Naive thymus-derived CD8-positive, alpha-beta T cell (primary cell): ENCODE results near the gene TMCC1. TPM values are rescaled to one million over a fixed set of nuclear protein-coding genes. Genes with fewer than 3 reads are reported as not detected.

ENCODE experiments used
- ATAC-seq, 2 donors: fragments of 150-1000 bp; cut with Tn5 transposase in 1 of 2; sonication (Bioruptor Pico), chemical (Tn5 transposase) in 1 of 2; 1 replicate in 1 of 2; 2 replicates in 1 of 2; pipeline ENCODE4 v1.10.0; 2021; ENCODE audit warnings: mild to moderate bottlenecking in 2 of 2, moderate library complexity in 2 of 2
- POLR2A ChIA-PET: fragments of 350-600 bp; sonication (Branson Sonifier 250); formaldehyde crosslinking; loops from one replicate; lab custom pipeline; 2021; ENCODE audit warnings: antibody characterized with exemption; lab: Charles Lee
- DNase-seq, 10 donors: peaks; one replicate each; pipeline versions ENCODE4 v3.0.0 to v3.0.0-alpha.2; 2020 to 2022
- H3K27ac Mint-ChIP-seq, 10 donors: one replicate each; pipeline ENCODE4 v1.8.0; 2020 to 2022; ENCODE audit warnings: mild to moderate bottlenecking in 10 of 10, mixed read lengths in 10 of 10, moderate library complexity in 4 of 10, inconsistent platforms in 1 of 10
- H3K27me3 Mint-ChIP-seq, 5 donors: one replicate each; pipeline ENCODE4 v1.8.0; 2021 to 2022; ENCODE audit warnings: mixed read lengths in 5 of 5
- H3K36me3 Mint-ChIP-seq, 3 donors: one replicate each; pipeline ENCODE4 v1.8.0; 2020 to 2022; ENCODE audit warnings: mixed read lengths in 3 of 3, mild to moderate bottlenecking in 2 of 3, inconsistent platforms in 1 of 3
- H3K4me1 Mint-ChIP-seq, 4 donors: one replicate each; pipeline ENCODE4 v1.8.0; 2021 to 2022; ENCODE audit warnings: mixed read lengths in 4 of 4
- H3K4me3 Mint-ChIP-seq, 10 donors: one replicate each; pipeline ENCODE4 v1.8.0; 2020 to 2022; ENCODE audit warnings: mild to moderate bottlenecking in 10 of 10, mixed read lengths in 10 of 10, moderate library complexity in 6 of 10, inconsistent platforms in 1 of 10
- H3K9me3 Mint-ChIP-seq, 9 donors: one replicate each; pipeline ENCODE4 v1.8.0; 2020 to 2022; ENCODE audit warnings: mixed read lengths in 9 of 9, mild to moderate bottlenecking in 3 of 9, inconsistent platforms in 1 of 9, moderate library complexity in 1 of 9
- polyA plus RNA-seq, 3 donors: library from polyadenylated mRNA; unstranded; fragments of 300-500 nt; fragmentation: Illumina TruSeq; gene quantifications; one replicate each; pipeline ENCODE4 v1.2.3, GENCODE V29; 2021
- total RNA-seq, 8 experiments: library from RNA in 2 of 8; stranded (reverse) in 2 of 8; gene quantifications; one replicate each; pipeline ENCODE4 v1.2.3 and lab custom pipeline; 2021 to 2026

The TMCC1 gene
- total and polyA plus RNA-seq, 5 experiments from 2014 or later = 4.2 to 34.9 (median 6.3) TPM

- ATAC-seq = peak; percentile 69 to 76
- POLR2A ChIA-PET = interaction anchor here (0.9 to 2.0 kb wide), 2 partner anchors 50 to 267 kb away, joined by 5 to 7 read pairs; partner anchors contain the start of gene TMCC1
Observed at GRCh38 chr3:129626744-129627349, 266.7 kb downstream of the TMCC1 start.

GRCh38 chr3:129625072-129625874, 268.2 kb downstream of the TMCC1 start:
- H3K4me3 Mint-ChIP-seq = peak overlapping the region; percentile 13 to 88 (median 42)
- H3K27ac Mint-ChIP-seq = peak overlapping the region in 3 of 10 donors; percentile 27 to 65 (median 31)
- peaks cover 2 to 23% (median 14%) of the 10 kb centered on the region in 4 donors for H3K4me1 Mint-ChIP-seq
- H3K9me3 Mint-ChIP-seq = no peaks in the 10 kb centered on the region
- H3K36me3 Mint-ChIP-seq = no peaks in the 10 kb centered on the region
- no peak for ATAC-seq
- DNase-seq = no peak
- POLR2A ChIA-PET = no interaction called here
- H3K27me3 Mint-ChIP-seq = no peaks in the 10 kb centered on the region

More at GRCh38 chr3:129626744-129627349, 266.7 kb downstream of the TMCC1 start:
- Mint-ChIP-seq H3K36me3 (no peaks in the 10 kb centered on the region), H3K4me1 (peaks cover 2 to 23% (median 14%) of the 10 kb centered on the region in 4 donors), H3K9me3 (no peaks in the 10 kb centered on the region), H3K27ac (peak overlapping the region; percentile 50 to 93 (median 76)), H3K4me3 (peak overlapping the region; percentile 87 to 92 (median 89)), H3K27me3 (no peaks in the 10 kb centered on the region)
- peak in 8 of 10 donors; percentile 23 to 67 (median 44) for DNase-seq

DNA sequence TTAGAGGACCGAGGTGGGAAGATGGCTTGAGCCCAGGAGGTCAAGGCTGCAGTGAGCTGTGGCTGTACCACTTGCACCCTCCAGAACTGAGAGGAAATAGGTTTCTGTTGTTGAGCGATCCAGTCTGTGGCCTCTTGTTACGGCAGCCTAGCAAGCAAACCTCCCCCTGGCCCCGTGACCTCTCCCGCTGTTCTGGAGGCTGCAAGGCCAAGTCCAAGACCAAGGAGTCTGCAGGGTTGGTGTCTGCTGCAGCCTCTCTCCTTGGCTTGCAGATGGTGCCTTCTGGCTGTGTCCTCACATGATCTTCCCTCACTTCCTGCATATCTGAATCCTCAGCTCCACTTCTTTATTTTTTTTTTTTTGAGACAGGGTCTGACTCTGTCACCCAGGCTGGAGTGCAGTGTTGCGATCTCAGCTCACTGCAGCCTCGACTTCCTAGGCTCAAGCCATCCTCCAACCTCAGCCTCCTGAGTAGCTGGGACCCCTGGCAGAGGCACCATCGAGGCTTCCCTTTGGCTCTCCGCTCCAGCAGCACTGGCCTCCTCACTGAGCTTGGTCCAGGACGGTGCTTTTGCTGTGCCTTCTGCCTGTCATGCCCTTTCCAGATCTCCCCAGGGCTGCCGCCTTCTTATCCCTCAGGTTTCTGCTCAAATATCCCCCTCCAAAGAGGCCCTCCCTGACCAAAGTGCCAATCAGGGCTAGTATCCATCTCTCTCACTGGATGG, 269.0 kb downstream of the TMCC1 start:
- peak in 1 of 10 donors; percentile 43 for DNase-seq
- POLR2A ChIA-PET = no interaction called here
- no peak for ATAC-seq
- Mint-ChIP-seq H3K27me3 (no peaks in the 10 kb centered on the region), H3K4me3 (no peak overlapping the region), H3K4me1 (peaks cover 2 to 25% (median 14%) of the 10 kb centered on the region in 4 donors), H3K27ac (peak overlapping the region in 1 of 10 donors; percentile 31), H3K9me3 (no peaks in the 10 kb centered on the region), H3K36me3 (no peaks in the 10 kb centered on the region)

- no peaks in the 10 kb centered on the region for H3K36me3 Mint-ChIP-seq
- H3K9me3 Mint-ChIP-seq = no peaks in the 10 kb centered on the region
- POLR2A ChIA-PET = no interaction called here
- H3K27ac Mint-ChIP-seq = peak overlapping the region in 1 of 10 donors; percentile 55
- peaks cover 4 to 29% (median 17%) of the 10 kb centered on the region in 4 donors for H3K4me1 Mint-ChIP-seq
- DNase-seq = peak in 1 of 10 donors; percentile 51
- ATAC-seq = no peak
- peaks cover under 1 to 6% (median 2%) of the 10 kb centered on the region in 5 donors for H3K27me3 Mint-ChIP-seq
- no peak overlapping the region for H3K4me3 Mint-ChIP-seq
Observed at GRCh38 chr3:129623447-129624118, 269.9 kb downstream of the TMCC1 start.

- ATAC-seq = no peak
- peaks cover 7 to 31% (median 18%) of the 10 kb centered on the region in 4 donors for H3K4me1 Mint-ChIP-seq
- no peaks in the 10 kb centered on the region for H3K9me3 Mint-ChIP-seq
- no peak overlapping the region for H3K4me3 Mint-ChIP-seq
- H3K27me3 Mint-ChIP-seq = peaks cover 2 to 13% (median 7%) of the 10 kb centered on the region in 5 donors
- POLR2A ChIA-PET = interaction anchor here (0.5 kb wide), 1 partner anchor 212 kb away, joined by 3 read pairs; no protein-coding TSS in a partner anchor
- H3K36me3 Mint-ChIP-seq = no peaks in the 10 kb centered on the region
- peak in 1 of 10 donors; percentile 31 for DNase-seq
- no peak overlapping the region for H3K27ac Mint-ChIP-seq
Observed at GRCh38 chr3:129622933-129623332, 270.6 kb downstream of the TMCC1 start.

DNA sequence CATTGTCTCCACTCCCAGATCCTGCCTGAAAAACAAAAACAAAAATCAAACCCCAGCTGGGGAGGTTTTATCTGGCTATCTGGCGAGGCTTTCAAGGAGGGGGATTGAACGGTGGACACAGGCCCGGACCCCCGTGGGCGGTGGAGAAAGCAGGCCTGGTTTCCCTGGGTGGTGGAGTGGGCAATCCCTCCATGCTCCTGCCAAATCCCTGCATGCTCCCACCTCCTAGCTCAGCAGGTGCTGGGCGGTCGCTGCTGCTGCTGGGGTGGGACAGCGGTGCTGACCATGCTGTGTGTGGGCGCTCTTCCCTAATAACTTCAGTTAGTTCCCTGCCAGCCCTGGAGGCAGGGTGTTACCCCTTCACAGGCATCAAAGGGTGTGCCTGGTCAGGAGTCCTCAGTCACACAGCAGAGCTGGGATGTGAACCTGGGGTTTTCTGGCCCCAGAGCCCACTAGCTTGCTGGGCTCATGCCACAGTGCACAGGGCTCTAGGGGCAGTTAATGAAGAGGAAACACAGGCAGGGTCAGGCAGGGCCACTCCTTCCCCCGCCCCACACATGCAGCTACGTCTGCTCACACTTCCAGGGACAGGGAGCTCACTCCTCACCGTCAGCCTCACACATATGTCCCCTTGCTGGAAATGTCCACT, 271.2 kb downstream of the TMCC1 start:
- DNase-seq = peak in 1 of 10 donors; percentile 50
- POLR2A ChIA-PET = interaction anchor here (0.5 kb wide), 1 partner anchor 212 kb away, joined by 3 read pairs; no protein-coding TSS in a partner anchor
- H3K27me3 Mint-ChIP-seq = peaks cover 2 to 16% (median 8%) of the 10 kb centered on the region in 5 donors
- H3K4me3 Mint-ChIP-seq = no peak overlapping the region
- peaks cover 5 to 28% (median 13%) of the 10 kb centered on the region in 4 donors for H3K4me1 Mint-ChIP-seq
- H3K36me3 Mint-ChIP-seq = no peaks in the 10 kb centered on the region
- no peak for ATAC-seq
- no peak overlapping the region for H3K27ac Mint-ChIP-seq
- no peaks in the 10 kb centered on the region for H3K9me3 Mint-ChIP-seq

DNA sequence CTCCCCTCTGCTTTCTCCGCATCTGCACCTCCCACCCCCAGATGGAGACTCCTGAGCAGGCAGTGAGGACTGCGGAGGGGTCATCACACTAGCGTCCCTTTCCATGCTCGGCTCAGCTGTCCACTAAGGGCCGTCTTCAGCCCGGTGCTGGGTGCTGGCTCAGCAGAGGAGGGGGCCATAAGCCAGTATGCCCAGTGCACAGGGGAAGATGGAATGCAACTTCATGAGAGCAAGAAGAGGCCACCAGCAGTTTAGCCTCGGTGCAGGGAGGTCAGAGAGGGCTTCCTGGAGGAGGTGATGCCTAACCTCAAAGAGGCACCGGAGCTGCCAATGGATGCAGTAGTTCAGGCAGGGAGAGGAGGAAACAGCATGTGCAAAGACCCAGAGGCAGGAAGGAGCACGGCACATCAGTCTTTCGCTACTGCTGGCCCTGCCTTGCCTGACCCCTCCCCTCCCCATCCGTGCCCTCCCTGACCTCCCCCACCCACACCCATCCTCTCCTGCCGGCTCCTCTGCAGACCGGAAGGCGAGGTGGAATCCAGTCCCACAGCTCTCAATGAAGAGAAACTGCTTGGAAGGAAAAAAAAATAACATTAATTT, 271.8 kb downstream of the TMCC1 start:
- Mint-ChIP-seq H3K9me3 (no peaks in the 10 kb centered on the region), H3K4me1 (peaks cover 8 to 28% (median 10%) of the 10 kb centered on the region in 4 donors), H3K4me3 (peak overlapping the region in 1 of 10 donors; percentile 48), H3K27ac (peak overlapping the region in 1 of 10 donors; percentile 68), H3K36me3 (no peaks in the 10 kb centered on the region), H3K27me3 (peaks cover 4 to 16% (median 8%) of the 10 kb centered on the region in 5 donors)
- ATAC-seq (no peak), DNase-seq (peak in 1 of 10 donors; percentile 45)
- POLR2A ChIA-PET = no interaction called here

GRCh38 chr3:129620828-129621559, 272.5 kb downstream of the TMCC1 start:
- Mint-ChIP-seq H3K4me1 (peaks cover 8 to 23% (median 8%) of the 10 kb centered on the region in 4 donors), H3K9me3 (no peaks in the 10 kb centered on the region), H3K36me3 (no peaks in the 10 kb centered on the region), H3K27me3 (peaks cover 4 to 16% (median 10%) of the 10 kb centered on the region in 5 donors), H3K4me3 (no peak overlapping the region), H3K27ac (no peak overlapping the region)
- peak in 1 of 10 donors; percentile 41 for DNase-seq
- ATAC-seq = no peak
- POLR2A ChIA-PET = no interaction called here

DNA sequence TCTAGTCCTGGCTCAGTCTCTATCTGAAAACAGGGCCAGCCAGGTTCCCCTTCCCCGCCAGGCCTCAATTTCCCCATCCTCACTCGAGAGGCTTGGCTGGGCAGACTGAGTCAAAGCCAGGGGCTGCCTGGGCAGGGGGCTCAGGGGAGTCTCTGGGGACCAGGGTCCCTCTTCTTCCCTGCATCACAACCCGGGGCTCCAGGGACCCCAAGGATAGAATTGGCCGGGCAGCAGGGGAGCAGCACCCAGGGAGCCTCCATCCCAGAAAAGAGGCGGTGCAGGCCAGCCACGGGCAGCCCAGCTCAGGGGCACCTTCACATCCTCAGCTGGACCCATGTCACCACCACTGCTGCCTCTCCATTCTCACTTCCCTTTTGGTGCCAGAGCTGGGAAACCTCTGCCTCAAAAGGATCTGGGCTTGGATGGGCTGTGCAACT, 273.8 kb downstream of the TMCC1 start:
- DNase-seq (peak in 1 of 10 donors; percentile 60), ATAC-seq (no peak)
- Mint-ChIP-seq H3K4me1 (peaks cover 8 to 20% (median 8%) of the 10 kb centered on the region in 4 donors), H3K9me3 (no peaks in the 10 kb centered on the region), H3K36me3 (no peaks in the 10 kb centered on the region), H3K4me3 (no peak overlapping the region), H3K27me3 (peaks cover 4 to 16% (median 12%) of the 10 kb centered on the region in 5 donors), H3K27ac (no peak overlapping the region)
- POLR2A ChIA-PET = no interaction called here

GRCh38 chr3:129618901-129619671, 274.4 kb downstream of the TMCC1 start:
- peaks cover 4 to 16% (median 12%) of the 10 kb centered on the region in 5 donors for H3K27me3 Mint-ChIP-seq
- POLR2A ChIA-PET = no interaction called here
- DNase-seq = peak in 1 of 10 donors; percentile 58

More at GRCh38 chr3:129618901-129619671, 274.4 kb downstream of the TMCC1 start:
- H3K4me3 Mint-ChIP-seq = no peak overlapping the region
- ATAC-seq = no peak
- no peak overlapping the region for H3K27ac Mint-ChIP-seq
- H3K4me1 Mint-ChIP-seq = peaks cover 8 to 20% (median 8%) of the 10 kb centered on the region in 4 donors
- no peaks in the 10 kb centered on the region for H3K9me3 Mint-ChIP-seq
- no peaks in the 10 kb centered on the region for H3K36me3 Mint-ChIP-seq
